SK-N-SH (cell line): Measurements from ENCODE around the gene FBLIM1.

ENCODE experiments used
- CTCF ChIP-seq: fragments of 200-600 bp; sonication (generic); IDR thresholded peaks from 2 replicates; pipeline ENCODE4 v1.6.1; 2017; ENCODE audit warnings: antibody characterized with exemption, mild to moderate bottlenecking, moderate library complexity
- ELF1 ChIP-seq: IDR thresholded peaks from 2 replicates; pipeline ENCODE4 v1.4.0; 2012
- REST ChIP-seq: IDR thresholded peaks from 2 replicates; pipeline ENCODE4 v1.6.1; 2012; ENCODE audit warnings: mild to moderate bottlenecking, low read depth, low read length, moderate library complexity
- TAF1 ChIP-seq: IDR thresholded peaks from 2 replicates; pipeline ENCODE4 v1.6.1; 2012; ENCODE audit warnings: low read depth, mild to moderate bottlenecking, low read length, moderate library complexity, borderline replicate concordance

- TF ChIP-seq CTCF (no peak), REST (no peak), TAF1 (no peak), ELF1 (no peak)
Observed at GRCh38 chr1:15767941-15768340, 9.3 kb downstream of the FBLIM1 start.
